ENCODE data around the gene RAB23.
A peak's percentile ranks its signal among the peaks of the same experiment; 100 is the strongest.
"Not testable (repeated sequence)": the region's sequence is repeated elsewhere in the genome, so short reads cannot be mapped to it uniquely, and the experiment has no call there.

Gene RAB23

DNA sequence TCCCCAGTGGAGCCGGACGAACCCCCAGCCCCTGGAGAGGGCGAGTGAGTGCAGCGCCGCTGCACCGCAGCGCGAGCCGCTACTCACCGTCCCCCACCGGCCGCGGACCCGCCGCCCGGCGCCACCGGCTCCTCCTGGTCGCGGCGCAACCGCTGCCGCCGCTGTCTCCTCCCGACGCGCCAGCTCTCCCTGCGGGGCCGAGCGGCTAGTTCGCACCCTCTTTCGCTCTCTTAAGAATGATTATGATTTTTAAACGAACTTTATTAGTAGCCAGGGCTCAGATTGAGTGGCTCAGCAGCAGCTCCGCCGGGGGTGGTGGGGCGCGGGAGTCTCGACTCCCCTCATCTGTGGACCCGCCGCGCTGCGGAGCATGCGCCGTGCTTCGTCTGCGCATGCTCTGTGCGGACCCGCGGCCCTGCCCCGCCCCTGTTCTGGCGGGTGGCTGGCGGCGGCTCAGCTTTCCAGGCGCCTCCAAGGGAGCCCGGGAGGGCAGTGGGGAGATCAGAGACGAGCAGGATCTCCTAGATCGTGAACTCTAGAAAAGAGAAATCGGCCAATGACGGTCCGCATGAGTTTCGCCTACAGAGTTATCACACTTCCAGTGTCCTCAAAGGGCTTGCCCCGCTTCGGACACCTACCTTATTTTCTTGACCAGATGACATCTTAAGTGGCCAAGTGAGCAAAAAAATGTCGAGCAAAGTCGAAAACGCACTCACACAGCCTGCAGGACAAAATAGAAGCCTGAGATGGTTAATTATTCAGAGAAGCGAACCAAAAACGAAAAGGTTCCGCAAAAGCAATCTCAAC lies at the start of gene RAB23:
RAB23 (minus strand) TSS at position 372 of the 807 bp plus-strand sequence. CDS start 11,927 bp downstream, outside the sequence.
- DNase-seq (ENCODE audit: low read depth), result peak; percentile 89

DNA sequence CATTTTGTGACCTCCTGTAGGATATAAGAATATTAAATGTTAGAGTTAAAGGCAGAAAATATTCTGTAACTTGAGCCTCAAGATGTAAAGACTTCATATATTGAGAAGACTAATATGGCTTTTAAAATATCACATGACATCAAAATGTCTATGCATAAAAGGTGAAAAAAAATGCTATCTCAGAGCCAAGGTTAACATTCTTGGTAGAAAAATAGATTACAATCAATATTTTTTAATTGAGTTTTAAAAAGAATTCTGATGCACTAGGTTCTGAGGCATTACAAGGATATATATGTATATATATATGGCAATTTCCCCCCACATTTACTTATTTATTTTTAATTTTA lies 46.2 kb upstream of the RAB23 start:
- no peak for DNase-seq (ENCODE audit: low read depth)

DNA sequence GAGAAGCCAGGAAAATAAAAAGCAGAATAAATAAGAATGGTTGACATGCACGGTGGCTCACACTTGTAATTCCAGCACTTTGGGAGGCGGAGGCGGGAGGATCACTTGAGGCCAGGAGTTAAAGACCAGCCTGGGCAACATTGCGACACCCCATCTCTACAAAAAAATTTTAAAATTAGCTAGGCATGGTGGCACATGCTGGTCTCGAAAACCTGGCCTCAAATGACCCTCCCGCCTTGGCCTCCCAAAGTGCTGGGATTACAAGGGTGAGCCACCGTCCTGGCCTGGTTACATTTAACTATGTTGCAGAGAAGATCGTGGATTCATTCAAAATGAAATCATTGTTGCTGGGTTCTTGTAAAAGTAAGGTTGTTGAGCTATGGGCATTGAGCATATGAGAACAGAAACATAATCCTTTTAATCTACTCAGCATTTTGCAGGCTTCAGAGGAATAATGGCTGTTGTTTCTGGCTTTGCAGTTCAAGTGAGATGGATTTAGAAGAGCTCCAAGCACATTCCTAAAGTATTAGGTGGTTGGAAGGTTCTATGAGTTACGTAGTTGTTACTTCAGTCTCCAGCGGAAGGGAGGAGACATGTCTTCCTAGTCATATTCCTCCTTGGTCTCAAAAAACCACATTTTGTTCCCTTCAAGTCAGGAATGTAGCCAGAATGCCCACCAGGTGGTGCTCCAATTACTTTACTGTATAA lies 45.6 kb upstream of the RAB23 start:
- peak; percentile 99 for DNase-seq (ENCODE audit: low read depth)

DNA sequence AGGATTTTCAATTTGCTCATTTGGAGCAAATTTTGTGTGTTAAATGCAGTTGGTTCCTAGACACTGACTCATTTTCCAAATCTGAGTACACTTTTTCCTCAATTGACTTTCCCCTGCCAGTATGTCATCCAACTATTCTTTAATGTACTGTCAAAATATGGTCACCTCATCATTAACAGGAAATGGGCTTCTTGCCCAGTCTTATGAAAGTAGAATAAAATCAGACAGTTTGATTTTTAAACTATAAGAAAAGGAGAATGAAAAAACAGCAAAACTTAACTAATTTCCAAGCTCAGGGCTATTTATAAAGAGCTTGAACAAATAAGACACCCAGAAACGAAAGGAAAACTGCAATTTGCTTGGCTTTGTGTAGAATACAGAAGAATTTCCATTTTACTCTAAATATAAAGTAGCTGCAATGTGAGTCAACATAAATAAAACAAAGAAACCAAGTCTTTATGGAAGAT lies 43.7 kb upstream of the RAB23 start:
- peak; percentile 77 for DNase-seq (ENCODE audit: low read depth)

DNA sequence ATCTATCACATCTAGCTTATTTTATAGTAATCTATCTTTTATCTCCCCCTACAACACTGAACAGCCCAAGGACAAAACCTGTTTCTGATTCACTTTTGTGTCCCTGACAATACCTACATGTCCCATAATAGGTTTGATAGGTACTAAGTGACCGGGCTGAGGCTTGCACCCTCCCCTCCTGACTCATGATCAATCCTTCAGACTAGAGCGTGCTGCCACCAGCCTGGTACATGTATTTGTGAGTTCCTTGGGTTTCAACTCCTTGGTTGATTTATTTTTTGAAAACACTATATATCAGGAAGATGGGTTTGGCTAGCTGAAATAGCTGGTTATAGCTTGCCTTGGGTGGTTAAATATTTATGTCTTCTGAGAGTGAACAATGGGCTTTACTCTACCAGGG lies 41.6 kb upstream of the RAB23 start:
- DNase-seq (ENCODE audit: low read depth), result no peak

DNA sequence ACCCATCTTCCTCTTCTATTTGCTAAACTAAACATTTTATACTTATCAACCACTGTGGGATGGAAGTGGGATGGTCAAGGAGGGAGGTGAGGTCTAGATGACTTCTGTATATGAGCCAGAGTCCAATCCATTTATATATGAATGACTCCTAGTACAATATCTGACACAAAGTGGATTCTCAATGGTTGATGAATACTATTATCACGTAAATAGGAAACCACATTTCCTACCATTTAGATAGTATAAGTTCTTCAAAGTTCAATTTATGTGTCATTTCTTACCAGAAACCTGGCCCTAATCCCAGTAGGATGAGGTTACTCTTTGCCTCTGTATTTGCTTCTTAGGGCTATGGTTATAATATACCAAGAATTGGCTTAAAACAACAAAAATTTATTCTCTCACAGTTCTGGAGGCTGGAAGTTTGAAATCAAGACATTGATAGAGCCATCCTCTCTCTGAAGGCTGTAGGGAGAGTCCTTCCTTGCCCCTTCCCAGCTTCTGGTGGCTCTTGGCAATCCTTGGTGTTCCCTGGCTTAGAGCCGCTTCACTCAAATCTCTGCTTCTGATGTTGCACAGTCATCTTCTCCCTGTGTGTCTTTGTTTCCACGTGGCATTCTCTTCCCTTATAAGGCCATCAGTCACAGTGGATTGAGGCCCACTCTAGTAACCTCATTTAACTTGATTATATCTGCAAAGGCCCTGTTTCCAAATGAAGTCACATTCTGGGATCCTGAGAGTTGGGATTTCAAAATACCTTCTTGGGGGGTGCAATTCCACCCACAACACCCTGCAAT lies 41.0 kb upstream of the RAB23 start:
- DNase-seq (ENCODE audit: low read depth), result peak; percentile 98

DNA sequence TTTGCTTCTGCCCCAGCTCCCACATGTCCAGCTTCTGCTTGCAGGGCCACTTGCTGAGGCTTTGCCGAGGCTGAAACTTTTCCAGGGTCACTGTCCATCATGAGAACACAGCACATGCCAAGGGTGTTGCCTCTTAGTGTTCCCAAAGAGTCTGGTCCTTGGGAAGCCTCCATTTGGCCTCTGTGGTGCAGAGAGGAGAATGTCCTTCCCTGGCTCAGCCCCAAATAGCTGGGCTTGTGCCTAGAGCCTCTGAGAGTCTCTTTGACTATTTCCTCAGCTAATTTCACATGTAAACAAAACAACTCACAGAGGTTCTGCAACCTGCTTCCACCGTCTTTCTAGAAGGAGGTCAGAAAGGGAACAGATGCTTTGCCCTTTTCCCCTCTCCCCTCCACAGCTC lies 40.4 kb upstream of the RAB23 start:
- DNase-seq (ENCODE audit: low read depth), result peak; percentile 92

DNA sequence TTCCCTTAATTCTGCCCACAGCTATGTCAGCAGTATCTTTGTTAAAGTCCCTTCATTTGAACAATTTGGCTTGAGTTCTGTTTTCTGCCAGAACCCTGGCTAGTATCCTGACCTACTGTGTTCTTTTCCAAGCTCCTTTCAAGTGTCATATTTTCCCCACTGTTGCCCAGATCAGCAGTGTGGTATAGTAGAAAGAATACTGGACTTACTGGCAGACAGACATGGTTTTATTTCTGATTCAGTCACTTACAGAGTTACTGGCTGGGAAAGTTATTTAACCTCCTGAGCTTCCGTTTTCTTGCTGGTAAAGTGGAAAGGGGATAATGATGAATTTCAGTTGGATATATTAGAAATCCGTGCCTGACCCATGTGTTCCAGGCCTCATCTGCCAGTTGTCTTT lies 39.8 kb upstream of the RAB23 start:
- DNase-seq (ENCODE audit: low read depth), result peak; percentile 21

DNA sequence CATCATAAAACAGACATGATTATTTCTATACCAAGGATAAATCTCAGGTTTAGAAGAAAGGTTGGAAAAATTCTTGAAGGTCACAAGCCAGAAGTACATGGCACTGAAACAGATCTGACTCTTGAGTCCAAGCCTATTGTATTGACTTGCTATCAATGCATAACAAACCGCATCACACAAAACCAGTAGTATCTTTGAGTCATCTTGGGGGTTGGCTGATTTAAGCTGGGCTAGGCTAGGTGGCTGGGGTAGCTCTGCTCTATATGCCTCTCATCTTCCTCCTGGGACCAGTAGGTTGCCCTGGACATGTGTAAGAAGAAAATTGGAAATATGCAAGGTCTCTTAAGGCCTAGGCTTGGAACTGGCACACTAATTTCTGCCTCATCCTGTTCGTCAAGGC lies 37.0 kb upstream of the RAB23 start:
- no peak for DNase-seq (ENCODE audit: low read depth)

DNA sequence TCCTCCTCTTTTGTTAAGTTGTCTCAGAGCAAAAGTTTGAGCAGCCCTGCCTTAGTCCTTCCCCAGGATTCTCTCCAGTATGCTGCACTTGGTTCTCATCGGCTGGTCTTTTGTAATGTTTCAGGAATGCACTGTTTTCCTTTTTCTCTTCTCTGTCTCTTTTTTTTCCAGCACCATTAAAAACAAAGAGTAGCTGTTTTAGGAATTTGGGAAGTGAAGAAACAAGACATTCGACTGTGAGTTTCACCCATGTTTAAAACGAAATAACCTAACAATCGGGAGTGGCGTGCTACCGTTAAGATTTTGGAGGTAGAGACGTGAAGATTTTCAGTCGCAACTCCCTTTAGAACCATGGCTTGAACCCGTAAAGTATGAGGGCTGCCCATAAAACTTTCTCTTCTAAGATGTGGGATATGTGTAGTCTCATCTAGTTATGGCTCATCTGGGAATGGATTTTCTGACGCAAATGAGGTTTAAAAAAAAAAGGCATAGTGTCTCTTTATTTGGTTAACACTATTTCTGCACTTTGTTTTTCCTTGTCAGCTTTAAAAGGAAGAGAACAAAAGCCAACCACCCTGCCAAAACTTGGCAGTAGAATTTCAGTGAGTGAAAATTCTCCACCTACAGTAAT lies 35.9 kb upstream of the RAB23 start:
- DNase-seq (ENCODE audit: low read depth), result peak; percentile 95

DNA sequence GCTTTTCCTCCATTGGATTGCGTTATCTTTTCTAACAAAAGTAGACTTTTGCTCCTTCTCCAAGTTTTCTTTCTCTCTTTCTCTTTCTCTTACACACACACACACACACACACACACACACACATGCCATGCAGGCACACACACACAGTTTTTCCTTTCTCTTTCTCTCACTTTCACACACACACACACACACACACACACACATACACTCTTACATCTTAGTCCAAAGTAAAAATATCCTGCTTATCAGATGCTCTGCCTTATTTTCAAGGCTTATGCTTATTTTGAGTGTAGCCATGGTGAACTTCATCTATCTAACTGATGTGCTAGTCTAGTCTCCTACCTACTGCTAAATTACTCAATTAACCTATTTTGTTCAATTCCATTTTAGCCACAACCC lies 34.4 kb upstream of the RAB23 start:
- peak; percentile 36 for DNase-seq (ENCODE audit: low read depth)

DNA sequence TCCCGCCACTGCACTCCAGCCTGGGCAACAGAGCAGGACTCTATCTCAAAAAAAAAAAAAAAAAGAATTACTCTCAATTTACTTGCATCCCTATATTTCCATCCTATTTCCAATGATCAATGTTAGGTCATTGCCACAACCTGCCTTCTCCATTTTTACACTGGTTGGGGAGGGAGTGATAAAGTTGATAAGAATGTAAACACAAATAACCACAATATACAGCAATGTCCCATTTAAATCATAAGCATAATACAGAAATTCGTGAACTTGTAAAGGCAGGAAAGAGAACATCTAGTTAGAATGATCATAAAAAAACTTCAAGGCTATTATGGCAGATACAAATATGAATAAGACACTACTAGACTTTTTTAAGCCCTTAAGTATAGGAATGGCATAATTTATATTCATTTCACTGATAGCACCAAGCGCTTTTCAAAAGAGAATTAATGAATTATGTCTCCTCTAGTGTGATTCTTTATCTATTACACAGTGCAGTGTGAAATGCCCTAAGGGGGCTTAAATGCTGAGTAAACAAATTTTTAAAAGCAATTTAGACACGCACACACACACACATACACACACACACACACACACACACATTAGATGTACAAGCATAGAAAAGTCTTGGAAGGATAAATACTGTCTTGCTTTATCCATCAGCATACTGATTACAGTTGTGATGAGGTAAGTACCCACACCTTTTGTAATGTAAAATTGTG lies 33.5 kb upstream of the RAB23 start:
- no peak for DNase-seq (ENCODE audit: low read depth)

DNA sequence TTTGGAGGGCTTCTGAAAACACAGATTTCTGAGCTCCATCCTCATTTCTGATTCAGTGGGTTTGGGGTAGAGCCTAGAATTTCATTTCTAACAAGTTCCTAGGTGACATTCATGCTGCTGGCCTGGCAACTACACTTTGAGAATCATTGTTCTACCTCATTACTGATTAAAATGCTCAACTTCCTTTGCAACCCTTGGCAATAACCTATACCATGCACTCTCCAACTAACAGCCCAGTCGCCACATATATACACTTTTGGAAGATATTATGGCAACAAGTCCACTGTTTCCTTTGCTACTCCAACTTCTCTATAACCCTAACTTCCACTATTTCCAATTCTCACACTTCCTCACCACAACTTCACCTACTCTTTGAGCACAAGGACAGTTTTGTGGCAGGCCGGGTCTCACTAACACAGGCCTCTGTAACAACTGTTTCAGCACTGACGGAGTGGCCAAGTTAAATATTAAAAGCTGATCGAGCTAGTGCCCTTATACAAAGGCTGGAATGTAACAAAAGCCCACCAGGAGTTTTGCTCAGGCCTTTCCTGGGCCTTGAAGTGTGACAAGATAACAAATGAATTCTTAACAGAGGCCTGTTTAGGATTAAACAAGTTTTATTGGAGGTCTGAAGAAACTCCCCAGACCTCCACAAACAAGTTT lies 32.1 kb upstream of the RAB23 start:
- no peak for DNase-seq (ENCODE audit: low read depth)

DNA sequence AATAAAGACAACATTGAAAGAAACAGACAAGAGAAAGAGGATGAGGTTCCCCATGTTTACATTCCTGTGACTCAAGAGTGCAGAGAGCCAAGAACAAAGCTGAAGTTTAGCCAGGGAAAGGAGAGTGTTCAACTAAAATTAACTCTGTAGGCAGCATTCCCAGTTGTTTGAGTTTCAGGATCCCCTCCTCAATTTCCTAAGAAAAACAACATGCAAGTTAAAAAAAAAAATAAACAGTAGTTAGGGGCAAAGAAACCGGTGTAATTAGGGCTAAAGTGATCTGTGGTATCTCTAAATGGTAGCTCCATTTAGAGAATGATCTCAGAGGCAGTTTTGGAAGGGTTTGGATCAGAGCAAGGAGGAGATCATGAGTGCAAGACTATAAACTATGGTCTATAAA lies 30.9 kb upstream of the RAB23 start:
- DNase-seq (ENCODE audit: low read depth), result peak; percentile 83

DNA sequence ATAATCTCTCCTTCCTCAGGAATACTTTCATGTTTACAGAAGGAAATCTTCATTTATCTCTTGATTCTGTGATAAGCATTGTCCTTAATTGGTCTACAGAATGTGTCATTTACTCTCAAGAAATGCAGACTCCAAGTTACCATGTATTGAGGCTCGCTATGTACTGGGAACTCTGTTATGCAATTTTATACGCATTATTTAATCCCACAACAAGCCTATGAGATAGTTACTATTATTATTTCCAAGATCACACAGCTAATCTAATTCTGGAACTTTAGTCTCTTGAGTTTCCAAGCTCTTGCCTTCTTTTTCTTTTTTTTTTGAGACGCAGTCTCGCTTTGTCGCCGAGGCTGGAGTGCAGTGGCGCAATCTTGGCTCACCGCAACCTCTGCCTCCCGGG lies 30.0 kb upstream of the RAB23 start:
- DNase-seq (ENCODE audit: low read depth), result no peak

DNA sequence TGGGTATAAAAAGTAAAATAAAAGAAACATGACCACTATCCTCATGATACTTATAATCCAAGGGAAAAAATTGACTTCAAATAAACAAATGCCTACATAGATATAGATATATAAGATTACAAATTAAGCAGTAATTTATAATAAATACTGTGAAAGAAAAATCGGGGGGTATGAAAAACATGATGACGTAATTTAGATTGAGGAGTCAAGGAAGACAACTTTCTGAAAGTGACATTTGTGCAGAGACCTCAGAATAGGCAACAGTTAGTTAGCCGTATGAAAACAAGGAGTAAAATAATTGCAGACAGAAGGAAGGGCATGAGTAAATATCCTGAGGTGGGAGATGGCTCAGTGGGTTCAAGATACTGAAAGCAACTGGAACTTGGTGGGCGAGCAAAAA lies 28.2 kb upstream of the RAB23 start:
- no peak for DNase-seq (ENCODE audit: low read depth)

DNA sequence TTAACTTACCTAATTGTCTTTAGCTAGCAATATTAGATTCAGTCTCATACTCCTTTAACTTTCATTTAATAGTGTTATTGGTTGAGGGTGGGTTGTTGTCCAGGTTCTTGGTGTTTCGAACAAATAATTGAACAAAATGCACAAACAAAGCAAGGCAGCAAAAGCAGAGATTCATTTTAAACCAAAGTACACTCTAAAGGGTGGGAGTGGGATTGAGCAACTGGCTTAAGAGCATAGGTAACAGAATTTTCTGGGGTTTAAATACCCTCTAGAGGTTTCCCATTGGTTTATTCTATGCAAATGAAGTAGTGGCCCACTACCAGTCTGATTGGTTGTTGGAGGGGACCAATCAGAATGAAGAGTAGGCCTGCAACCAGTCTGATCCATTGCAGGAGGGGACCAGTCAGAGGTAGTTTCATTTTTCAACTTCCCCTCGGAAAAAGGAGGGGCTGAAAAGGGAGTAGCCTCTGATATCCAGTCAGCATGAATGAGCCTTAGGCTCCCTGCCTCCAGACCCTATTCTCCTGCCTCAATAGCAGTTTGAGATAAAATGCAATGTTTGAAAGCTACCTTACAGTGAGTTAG lies 26.3 kb upstream of the RAB23 start:
- DNase-seq (ENCODE audit: low read depth), result no peak

DNA sequence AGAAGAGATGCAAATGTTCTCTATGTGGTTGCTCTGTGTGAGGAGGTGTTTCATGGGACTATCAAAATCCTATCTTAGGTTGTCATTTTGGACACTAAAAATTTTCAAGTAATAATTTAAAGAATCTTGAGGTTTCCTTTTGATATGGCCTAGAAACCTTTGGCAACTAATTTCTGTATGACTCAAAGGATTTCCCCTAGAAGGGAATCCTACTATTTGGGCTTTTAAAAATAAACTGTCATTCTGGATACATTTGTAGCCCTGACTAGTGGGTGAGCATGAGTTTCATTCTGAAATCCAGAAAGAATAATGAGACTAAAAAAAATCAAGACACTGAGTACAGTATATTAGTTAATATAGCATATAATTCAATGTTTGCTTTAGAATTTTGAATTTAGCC lies 25.5 kb upstream of the RAB23 start:
- DNase-seq (ENCODE audit: low read depth), result peak; percentile 73

DNA sequence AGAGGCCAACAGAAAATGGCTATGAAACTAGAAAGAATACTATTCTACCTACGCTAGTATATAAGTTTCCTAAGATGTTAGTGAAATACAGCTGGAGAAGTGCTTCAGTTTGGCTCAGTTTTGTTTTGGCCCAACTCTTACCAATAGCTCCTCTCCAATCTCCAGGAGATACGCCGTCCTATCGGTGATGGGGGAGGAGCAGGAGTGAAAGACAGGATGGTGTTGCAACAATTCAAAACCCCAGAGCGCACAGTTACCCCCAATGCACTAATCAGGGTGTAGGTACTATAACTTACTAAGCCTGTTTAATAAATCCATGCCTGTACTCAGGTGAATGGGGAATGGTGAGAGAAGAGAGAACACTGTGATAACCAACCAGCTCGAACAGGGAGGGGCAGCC lies 24.2 kb upstream of the RAB23 start:
- DNase-seq (ENCODE audit: low read depth), result no peak

DNA sequence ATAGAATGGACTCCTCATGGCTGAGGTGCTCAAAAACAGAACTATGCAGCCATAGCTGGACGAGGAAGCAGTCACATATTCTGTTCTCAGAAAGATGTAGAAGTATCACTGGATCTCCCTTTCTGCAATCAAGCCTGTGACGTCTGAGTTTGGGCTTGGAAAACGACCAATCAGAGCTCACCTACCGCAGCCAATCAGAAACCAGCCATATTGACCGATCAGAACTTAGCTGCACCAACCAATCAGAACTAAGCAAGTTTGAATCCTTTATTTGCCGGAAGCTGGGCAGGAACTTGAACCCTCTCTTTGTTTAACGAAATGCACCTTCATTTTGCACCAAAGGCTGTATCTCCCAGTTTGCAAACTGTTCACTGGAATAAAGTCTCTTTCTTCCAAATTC lies 21.8 kb upstream of the RAB23 start:
- DNase-seq (ENCODE audit: low read depth), result no peak

DNA sequence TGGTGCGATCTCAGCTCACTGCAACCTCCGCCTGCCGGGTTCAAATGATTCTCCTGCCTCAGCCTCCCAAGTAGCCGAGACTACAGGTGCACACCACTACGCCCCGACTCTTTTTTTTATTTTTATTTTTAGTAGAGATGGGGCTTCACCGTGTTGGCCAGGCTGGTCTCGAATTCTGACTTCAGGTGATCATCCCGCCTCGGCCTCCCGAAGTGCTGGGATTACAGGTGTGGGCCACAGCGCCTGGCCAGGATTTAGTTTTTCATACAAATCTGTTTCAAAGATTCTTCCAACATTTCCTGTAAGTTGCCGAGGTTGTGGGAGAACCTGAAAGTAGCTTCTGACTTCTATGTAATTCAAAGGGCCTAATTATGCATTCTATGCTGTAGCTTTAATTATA lies 21.4 kb upstream of the RAB23 start:
- not testable (repeated sequence) for DNase-seq (ENCODE audit: low read depth)
